DMS114 treated with DMSO at 0.1 percent for 48 hours (cell line): Measurements from ENCODE around the gene KCNMB3.
"Not testable (repeated sequence)": the region's sequence is repeated elsewhere in the genome, so short reads cannot be mapped to it uniquely, and the experiment has no call there.

Source experiments
- DNase-seq: peaks from one replicate; lab custom pipeline; 2025; ENCODE audit not compliant: unreplicated experiment; lab: John Stamatoyannopoulos, UW

Gene KCNMB3

DNA sequence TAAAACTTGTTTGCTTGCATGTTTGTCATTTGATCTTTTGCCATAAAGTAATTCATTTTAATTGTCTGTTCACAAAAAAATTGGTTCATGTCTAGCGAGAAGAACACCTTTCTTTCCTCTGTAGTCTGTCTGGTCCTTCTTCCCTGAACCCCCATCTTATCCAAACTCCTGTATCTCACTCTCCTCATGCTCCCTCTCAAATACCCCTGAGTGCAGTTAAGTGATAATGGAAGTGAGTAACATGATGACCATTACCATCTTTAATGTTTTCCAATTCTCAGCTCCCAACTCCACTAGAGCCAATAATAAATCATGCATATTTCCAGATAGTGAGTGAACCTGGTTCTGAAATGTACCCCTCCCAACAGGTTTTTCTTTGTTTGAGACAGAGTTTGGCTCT, 14.2 kb upstream of the KCNMB3 start:
- DNase-seq: no peak

DNA sequence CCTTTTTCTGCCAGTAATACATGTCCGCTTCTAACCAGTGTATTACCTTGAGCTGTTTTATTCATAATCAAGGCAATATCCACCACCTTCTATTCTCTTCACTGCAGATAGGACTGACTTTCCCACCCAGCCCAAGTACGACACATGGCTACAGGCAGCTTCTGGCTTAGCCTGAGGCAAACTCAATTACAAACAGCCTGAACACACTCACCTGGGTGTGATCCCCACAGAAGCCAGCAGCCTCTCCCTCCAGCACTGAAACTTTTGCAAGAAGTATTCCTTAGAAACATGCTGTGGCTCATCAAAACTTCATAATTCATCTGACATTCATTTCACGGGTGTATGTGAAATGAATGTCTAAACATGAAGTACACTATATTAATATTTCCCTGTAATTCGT, 13.5 kb upstream of the KCNMB3 start:
- no peak for DNase-seq

DNA sequence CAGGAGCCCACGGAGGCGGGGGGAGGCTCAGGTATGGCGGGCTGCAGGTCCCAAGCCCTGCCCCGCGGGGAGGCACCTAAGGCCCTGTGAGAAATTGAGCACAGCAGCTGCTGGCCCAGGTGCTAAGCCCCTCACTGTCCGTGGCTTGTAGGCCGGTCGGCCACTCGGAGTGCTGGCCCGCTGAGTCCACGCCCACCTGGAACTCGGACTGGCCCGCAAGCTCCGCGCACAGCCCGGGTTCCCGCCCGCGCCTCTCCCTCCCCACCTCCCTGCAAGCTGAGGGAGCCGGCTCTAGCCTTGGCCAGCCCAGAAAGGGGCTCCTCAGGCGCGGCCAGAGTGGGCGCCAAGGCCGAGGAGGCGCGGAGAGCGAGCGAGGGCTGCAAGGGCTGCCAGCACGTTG, 12.2 kb upstream of the KCNMB3 start:
- DNase-seq: no peak

DNA sequence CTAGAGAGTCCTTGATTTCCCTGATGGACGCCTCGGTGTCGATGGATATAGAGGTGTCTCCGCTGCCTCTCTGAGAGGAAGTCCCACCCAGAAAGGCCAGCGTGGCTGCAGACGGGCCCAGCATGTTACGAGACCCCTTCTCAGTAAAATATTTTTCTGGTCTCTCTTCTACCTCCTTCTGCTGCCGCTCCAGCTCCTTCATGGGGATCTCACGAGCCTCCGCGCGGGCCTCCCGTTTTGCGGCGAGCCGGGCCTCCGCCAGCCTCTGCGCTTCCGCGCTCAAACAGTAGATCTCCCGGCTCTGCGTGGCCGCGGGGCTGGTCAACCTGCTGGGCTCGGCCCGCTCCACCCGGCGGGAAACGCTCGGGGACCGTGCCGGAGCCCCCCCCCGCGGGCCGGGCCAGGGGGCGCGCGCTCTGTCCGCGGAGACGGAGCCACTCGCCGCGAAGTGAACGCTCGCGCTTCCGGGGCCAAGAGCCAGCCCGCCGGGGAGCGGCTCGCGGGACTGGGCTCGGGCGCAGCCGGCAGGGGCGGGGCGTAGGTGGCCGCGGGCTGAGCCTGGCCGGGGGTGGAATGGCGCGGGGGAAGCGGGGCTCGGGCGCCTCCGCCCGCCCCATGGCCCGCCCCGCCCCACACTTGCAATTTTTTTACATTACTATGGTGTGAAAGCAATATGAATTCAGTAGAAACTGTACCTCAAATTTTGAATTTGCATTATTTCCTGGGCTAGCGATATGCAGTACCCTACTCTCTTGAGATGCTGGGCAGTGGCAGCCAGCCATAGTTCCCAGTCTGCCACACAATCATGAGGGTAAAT, 10.2 kb upstream of the KCNMB3 start:
- peak; percentile 35 for DNase-seq

DNA sequence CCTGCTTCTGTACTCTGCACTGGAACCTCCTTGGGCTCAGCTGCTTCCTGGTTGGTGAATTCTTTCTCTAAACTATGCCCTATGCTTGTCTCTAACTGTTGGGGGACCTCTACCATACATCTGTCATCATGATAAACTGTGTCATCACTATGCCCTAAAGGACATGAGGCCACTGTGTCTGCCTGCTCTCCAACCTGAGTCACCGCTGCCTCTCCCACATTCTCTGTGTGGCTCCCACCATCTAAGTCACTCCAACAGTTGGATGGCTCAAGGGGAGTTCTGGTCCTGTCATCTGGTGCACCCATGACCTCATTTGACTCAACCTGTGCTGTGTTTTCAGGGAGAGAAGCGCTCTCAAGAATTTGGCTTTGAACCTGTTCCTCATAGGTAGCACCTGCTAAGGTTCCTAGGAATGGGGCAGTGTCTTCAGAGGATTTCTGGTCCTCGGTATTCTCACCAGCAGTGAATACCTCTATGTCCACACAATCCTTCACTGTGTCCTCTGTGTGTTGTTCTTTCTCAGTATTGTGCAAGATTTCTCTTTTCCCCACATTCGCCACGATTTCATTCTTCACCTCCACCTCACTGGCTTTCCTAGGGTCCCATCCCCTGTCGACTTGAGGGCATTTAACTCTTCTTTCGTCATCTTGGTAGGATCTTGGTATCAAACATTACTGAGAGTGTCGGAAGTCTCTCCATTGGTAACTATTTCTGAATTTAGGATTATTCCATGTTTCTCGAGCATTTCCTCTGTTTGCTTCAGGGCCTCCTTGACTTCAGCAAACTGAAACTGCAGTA, 9.2 kb upstream of the KCNMB3 start:
- DNase-seq: not testable (repeated sequence)

DNA sequence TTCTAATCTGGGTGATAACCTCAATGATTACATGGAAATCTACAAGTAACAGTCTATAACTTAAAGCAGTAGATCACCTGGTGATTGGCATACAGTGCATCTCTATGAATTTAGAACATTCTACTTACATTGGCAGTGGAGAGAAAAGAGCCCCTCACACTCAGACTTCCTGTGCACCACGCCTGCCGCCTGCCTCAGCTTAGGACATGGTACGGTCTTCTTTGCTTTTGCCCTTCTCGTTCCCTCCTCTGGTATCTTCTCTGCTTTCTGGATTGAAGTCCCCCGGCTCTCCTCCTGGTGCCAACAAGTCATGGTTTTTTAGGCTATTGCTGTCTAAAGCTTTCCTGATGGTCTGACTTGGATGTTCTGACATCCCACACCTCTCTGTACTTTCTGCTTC, 7.9 kb upstream of the KCNMB3 start:
- DNase-seq: no peak

DNA sequence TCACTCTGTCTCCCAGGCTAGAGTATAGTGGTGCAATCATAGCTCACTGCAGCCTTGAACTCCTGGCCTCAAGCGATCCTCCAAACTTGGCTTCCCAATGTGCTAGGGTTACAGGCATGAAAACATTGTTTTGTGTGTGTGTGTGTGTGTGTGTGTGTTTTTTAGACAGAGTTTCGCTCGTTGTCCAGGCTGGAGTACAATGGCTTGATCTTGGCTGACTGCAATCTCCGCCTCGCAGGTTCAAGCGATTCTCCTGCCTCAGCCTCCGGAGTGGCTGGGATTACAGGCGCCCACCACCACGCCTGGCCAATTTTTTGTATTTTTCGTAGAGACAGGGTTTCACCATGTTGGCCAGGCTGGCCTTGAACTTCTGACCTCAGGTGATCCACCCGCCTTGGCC, 6.8 kb upstream of the KCNMB3 start:
- not testable (repeated sequence) for DNase-seq

DNA sequence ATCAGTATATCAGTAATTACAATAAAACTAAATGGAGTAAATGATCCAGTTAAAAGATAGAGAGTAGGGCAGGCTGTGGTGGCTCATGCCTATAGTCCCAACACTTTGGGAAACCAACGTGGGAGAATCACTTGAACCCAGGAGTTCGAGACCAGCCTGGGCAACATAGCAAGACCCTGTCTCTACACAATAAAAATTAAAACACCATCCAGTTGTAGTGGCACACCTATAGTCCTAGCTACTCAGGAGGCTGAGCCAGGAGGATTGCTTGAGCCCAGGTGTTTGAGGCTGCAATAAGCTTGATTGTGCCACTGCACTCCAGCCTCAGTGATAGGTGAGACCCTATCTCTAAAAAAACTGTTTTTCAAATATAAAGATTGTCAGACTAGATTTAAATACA, 5.9 kb upstream of the KCNMB3 start:
- DNase-seq: no peak

DNA sequence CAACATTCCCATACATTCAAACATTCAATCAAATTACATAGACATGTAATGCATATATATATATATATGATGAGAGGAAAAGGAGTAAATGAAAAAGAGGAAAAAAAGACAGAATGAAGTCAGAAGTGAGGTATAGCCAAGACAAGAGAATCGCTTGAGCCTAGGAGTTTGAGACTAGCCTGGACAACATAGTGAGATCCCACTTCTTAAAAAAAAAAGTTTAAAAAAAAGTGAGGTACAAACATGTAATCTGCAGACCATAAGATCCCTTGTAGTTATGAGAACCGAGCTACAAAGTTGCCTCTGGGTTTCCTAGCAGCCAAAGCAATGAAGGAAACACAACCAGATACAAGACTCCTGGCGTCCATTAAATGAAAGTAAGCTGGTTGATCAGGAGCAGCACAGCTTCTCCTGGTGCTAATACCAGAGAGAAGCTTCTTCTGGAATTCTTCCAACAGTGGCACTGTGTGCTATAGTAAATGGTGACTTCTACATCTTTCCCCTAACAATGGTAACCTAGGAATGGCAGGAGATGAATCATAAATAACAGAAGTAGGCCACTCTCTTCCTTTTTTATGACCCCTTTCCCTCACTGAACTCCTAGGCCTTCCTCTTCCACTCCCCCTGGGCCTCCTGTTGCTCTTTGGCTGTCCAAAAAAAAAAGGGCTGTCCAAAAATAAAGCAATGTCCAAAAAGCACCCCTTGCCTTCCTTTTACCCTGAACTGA, 3.5 kb downstream of the KCNMB3 start:
- DNase-seq: no peak

DNA sequence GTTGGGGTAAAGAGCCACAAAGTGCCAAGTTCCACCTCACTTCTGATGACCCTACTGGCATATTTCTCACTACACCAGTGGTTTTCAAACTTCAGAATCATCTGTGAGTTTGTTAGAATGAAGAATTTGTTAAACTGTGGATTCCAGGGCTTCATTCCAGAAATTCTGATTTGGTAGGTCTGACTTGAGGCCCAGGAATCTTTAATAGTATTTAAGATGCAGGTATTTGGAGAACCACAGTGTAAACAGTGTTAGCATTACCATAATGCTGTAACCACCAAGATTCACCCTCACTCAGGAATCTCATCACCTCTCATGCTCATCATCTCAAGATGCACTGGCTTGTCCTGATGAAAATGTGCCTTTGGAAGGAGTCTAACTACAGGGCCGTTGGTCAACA, 6.0 kb downstream of the KCNMB3 start:
- DNase-seq: no peak

DNA sequence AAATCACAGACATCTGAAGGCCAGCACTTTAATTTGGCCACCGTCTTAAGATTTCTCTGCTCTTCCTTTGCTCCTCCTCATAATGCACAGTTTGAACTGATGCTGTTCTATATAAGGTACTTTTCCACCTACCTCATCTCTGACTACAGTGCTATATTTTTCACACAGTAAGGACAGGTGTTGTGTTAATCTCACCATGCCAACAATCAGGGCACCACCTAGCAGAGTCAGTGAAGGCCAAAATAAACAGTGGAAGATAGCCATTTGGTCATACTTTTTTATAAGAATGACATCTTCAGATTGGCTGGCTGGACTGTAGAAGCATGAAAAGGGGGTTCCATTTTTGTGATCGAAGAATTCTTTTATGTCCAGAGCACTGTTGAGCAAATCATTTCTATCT, 8.1 kb downstream of the KCNMB3 start:
- DNase-seq: not testable (repeated sequence)

DNA sequence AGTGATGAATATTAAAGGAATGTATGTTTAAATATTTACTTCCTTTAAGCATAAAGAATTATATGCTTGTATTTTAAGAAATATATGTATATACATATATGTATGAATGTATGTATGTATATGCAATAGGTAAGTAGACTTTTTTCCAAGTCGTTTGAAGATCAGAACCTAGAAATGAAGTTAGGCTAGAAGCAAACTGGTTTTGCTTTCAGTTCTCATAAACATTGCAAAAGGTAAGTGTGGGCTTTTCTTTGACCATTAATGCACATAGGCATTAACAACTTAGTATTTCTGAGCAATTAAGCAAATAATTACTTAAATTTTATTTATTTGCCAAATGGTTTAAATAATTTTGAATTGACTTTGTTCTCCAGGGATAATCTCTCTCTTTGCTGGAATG, 10.6 kb downstream of the KCNMB3 start:
- DNase-seq: not testable (repeated sequence)

DNA sequence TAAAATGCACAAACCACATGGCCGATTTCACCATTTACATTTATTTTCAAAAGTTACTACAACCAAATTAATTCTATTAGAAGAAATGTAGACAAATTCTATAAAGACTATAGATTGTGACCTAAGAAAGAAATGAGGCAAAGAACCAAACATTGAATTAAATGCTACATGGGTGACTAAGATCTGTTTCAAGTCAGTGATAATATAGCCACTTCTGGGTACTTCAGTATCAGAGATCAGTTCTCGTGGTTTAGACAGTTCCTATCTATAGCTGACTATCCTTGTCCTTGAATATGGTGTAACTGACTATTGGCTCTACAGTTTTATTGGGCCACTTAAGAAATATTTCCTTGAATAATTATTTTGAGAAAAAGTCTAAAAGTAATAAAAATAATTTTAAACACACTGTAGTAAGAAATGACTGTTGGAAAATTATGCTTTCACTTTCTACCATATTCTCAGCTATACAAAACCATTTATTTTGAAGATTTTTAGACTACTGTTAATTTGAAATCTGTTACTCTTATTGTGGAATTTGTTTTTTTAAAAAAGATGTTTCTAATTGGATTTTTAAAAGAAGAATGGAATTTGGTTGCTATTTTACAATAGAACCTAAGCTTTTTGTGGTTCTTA, 14.1 kb downstream of the KCNMB3 start:
- DNase-seq: no peak

DNA sequence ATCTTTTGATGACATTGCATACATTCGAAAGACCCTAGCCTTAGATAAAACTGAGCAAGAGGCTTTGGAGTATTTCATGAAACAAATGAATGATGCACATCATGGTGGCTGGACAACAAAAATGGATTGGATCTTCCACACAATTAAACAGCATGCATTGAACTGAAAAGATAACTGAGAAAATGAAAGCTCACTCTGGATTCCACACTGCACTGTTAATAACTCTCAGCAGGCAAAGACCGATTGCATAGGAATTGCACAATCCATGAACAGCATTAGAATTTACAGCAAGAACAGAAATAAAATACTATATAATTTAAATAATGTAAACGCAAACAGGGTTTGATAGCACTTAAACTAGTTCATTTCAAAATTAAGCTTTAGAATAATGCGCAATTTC, 16.7 kb downstream of the KCNMB3 start:
- DNase-seq: no peak

DNA sequence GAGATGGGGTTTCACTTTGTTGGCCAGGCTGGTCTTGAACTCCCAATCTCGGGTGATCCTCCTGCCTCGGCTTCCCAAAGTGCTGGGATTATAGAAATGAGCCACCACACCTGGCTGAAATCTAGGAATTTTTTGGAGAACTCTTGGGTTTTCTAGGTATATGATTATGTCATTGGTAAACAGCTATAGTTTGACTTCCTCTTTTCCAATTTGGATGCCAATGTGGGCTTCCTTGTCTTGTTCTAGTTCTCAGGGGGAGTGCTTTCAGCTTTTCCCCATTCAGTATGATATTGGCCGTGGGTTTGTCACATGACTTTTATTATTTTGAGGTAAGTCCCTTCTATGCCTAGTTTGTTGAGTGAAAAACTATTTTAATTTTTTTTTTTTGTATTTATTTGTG, 17.9 kb downstream of the KCNMB3 start:
- DNase-seq: no peak

DNA sequence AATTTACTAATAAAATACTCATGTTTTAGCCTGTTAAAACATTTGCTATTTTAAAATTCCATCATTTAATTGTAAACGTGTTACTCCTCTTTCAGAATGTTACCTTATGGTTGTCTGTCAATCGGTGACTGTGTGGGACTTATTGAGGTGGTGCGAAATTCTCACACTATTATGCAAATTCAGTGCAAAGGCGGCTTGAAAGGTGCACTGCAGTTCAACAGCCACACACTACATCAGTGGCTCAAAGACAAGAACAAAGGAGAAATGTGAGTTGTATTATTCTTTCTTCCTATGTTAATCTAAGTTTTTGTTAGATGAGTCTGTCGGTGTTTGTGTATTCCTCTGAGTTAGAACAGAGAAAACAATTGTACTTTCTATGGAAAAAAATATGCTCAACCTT, 21.7 kb downstream of the KCNMB3 start:
- DNase-seq: no peak

DNA sequence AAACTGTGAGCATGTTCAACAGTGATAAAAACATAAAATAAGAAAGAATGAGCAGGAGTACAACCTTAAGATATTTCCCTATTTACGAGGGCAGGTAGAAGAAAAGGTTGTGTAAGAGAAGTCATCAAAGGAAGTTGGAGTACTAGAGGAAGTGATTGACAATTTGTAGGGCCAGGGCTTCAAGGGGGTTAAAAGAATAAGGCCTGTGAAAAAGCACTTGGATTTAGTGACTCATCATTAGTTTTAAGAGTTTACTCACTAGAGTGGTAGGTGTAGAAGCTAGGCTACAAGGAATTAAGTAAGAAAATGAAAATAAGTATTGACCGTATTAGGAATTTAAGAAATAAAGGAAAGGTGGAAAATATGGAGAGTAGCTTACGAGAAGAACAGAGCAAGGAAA, 23.6 kb downstream of the KCNMB3 start:
- no peak for DNase-seq

DNA sequence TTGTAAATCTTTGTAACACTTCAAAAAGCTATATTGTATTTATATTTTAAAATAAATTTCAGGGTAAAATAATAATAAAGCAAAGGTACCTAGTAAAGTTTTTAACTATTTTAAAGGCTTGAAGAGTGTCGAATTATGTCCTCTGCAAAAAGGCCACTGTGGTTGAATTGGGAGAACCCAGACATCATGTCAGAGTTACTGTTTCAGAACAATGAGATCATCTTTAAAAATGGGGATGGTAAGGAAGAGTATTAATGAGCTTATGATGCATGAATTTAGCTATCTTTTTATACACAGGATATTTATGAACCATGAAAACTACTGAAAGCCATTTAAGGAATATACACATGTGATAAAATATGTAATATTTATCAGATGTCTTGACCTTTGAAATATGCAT, 26.3 kb downstream of the KCNMB3 start:
- DNase-seq: no peak

DNA sequence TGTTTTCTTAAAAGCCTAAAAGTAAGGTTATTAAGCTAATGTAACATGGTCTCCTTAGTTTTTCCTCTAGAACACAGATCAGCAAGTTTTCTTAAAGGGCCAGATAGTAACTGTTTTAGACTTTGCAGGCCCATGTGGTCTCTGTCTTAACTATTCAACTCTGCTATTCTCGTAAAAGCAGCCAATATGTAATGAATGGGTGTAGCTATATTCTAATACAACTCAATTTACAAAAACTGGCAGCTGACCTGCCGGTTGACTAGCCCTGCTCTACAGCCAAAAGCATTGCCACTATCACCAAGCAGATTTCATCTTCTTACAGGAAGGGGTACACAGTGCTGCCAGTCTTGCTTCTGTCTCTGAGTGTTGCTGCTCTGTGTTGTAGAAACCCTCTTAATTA, 27.4 kb downstream of the KCNMB3 start:
- no peak for DNase-seq

DNA sequence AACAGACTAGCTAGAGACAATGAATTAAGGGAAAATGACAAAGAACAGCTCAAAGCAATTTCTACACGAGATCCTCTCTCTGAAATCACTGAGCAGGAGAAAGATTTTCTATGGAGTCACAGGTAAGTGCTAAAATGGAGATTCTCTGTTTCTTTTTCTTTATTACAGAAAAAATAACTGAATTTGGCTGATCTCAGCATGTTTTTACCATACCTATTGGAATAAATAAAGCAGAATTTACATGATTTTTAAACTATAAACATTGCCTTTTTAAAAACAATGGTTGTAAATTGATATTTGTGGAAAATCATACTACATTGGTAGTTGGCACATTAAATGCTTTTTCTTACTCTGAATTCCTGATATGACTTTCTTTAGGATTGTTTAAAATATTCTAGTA, 32.7 kb downstream of the KCNMB3 start:
- not testable (repeated sequence) for DNase-seq

DNA sequence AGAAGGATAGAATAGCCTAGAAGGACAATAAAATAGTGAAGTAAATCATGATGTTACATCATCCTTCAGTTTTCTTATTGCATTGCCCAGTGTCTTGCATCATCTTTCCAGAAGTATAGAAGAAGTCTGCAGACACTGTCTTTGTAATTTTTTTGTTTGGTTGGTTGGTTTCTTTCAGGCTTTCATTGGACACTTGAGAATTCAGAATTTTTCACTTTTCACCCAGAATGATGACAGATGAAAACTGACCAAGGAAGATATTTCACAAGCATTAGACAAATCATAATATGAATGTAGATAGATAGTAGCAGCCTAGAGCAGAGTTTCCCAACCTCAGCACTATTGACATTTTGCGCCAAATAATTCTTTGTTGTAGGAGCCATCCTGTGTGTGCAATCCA, 35.4 kb downstream of the KCNMB3 start:
- DNase-seq: not testable (repeated sequence)
